Suppressor macrophage treated with lipopolysaccharide for 4 hours (primary cell): ENCODE measurements around the gene PTPRG.

Experiments used
- DNase-seq: peaks from one replicate; pipeline ENCODE4 v3.0.0-alpha.2; 2020

Gene PTPRG

GRCh38 chr3:62098646-62099365 is 537.4 kb downstream of the PTPRG start:
- no peak for DNase-seq

DNA sequence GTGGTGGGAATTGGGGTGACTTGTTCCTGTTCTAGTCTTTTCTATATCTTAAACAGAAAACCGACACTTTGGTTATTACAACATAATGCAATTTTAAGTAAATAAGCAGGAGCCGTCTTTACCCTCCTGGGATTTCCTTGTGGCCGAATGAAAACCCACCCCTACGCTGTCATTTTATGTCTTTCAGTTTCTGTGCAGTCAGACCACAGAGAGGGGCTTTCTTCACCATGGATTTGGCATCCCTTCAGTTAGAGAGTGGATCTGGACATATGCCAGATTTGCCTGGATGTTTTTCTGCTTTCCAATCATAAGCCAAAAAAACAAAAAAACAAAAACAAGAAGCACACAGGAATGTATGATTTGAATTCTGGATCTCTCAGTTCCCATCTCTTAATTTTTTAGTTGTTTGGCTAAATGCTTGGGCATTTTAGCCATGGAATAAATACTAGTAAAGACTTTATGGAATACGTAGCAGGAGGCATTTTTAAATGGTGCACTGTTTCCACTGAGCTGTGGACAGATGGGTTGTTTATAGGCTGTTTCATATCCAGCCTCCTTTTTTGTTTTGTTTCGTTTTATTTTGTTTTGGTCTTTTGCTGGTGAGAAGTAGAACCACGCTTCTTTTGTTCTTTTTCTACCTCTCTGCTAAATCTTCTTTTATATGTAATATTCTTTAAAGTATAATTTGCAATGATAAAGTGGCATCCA is 539.1 kb downstream of the PTPRG start:
- DNase-seq, result no peak

DNA sequence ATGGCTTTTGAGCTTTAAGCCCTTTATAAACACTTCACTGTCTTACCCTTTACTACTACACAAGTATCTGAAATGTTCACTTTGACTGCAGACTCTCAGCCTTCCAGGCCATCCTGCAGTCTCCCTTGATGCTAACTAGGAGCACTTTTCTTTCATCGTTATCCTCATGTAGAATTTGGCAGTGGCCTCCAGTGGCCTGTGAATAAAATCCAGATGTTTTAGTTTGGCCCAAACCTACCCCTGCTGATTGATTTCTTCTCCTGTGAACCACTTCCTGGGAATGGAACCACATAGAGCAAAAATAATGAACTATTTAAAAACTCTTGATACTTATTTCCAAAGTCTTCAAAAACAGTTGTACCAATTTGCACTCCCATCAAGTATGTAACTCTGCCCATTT is 540.1 kb downstream of the PTPRG start:
- no peak for DNase-seq

DNA sequence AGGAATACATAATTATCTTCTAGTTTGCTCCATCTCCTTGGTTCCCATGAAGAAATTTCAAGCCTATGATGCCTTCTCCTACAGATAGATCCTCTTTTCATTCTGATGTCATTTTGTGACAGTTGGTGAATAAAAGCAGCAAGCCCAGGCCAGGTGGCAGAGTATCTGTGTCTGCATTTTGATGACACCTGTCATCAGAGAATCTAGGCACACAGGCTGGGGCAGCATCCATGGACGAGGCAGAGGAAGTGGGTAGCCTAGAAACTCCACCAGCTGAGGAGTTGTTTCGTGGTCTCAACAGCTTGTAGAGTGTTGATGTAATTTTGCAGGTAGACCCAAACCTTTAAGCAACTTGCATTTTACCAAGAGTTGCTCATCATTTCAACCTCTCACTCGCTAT is 542.2 kb downstream of the PTPRG start:
- DNase-seq, result no peak

DNA sequence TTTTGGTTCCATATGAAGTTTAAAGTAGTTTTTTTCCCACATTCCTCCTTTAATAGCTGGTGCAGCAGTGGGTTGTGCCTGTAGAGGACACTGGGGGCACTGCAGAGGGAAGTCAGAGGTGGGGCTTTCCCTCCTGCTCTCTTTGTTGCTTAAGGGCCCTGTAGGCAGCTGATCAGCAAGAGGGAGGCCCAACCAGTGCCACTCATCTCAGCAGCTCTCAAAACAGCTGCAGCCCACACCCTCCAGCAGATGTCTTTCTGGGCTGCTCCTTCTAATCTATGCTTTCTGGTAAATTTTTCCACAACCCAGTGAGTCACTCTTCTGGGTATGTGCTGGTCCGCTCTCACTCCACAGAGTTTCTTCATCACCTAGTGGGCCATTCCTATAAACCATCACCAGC is 548.2 kb downstream of the PTPRG start:
- no peak for DNase-seq

DNA sequence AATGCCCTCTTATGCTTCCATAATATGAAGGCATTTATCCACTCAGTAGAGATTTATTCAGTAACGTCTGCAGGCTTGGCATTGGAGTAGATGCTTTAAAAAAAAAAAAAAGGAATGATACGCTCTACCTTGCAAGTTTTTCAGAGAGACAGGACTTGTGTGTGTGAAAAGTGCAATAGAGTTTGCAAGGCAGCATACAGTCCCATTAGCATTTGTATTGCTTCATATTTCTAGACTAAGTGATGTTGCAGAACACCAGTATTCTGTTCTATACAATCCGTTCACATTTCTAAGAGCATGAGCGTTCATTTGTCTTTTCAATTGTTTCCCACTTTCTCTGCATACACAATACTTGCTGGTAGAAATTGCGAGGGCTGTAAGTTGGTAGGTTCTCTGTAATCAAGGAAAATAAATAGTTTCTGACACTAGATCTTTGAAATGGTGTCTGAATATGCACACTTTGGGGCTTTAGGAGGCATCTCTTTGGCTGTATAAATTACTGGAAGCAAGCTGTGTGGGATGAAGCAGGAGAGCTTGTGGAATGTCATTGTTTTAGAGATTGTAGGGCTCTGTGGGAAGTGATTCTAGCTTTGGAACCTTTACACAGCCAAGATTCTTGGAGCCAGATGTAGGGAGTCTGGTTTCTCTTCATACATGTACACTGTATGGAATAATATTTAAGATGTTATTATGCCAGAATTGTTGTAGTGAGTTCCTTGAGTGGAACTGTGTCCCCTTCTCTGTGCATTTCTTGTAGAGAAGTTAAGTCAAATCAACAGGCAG is 549.3 kb downstream of the PTPRG start:
- no peak for DNase-seq

DNA sequence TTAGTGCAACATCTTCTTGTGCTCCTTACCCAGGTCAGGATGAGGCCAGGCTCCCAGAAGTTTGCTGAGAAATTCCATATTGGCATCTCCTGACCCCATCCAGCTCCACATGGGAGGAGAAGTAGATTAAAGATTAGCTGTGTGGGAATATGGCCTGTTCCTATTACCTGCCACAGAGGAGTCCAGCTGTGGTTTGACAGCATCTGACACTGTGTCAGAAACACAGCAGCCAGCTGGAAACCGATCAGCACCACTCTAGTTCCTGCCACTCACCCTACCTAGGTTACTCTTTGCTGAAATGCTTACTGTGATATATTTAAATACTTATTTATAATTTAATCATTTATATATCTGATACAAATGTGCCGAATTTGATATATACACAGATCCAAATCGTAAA is 551.7 kb downstream of the PTPRG start:
- no peak for DNase-seq

DNA sequence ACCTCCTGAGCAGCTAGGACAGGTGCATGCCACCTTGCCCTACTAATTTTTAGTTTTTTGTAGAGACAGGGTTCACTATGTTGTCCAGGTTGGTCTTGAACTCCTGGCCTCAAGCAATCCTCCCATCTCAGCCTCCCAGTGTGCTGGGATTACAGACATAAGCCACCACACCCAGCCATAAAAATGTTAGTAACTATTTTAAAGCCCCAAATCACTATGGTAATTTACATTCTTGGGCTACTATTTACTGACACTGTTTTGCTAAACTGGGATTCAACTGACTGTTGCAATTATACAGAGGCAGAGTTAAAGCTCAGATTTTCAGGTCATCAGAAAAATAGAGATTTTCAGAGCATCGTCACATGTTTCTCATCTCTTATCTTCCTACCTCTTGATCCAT is 553.4 kb downstream of the PTPRG start:
- DNase-seq, result no peak

DNA sequence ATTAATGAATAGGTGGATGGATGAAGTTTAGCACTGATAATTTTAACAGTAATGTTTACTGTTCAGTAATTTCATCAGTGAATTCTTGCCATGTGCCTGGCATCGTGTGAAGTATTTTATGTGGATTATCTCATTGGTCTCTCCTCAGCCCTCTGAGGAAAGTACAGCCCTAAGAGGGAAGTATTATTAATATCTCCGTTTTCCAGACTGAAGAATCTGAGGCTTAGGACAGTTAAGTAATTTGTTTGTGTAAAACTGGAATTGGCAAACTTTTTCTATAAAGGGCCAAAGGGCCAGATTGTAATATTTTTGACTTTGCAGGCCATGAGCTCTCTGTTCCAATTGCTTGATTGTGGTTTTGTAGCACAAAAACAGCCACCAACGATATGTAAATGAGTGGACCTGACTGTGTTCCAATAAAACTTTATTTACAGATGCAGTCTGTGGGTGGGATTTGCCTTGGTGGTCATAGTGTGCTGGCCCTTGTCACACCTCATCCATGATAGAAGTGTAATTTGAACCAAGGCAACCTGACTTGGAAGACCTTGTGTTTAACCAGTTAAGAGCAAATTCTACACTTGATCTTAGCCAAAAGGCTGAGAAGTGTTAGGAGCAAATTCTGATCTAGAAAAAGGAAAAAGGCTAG is 556.7 kb downstream of the PTPRG start:
- DNase-seq, result no peak

DNA sequence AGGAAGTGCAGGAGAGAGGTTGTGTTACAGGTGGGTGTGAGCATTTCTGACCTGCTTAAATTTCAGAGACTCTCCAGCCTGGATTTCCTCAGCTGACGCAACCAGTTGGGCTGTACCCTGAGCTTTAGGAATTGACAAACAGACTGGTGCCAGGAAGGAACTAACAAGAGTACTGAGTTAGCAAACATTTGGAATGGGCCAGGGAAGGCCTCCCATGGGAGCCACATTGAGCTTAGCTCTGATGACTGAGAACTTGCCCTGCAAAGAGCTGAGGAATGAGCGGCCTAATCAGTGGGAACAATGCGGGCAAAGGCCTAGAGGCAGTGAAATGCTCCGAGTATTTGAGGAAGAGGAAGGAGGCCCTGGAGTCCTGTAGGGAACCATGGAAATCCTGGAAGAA is 557.8 kb downstream of the PTPRG start:
- no peak for DNase-seq

GRCh38 chr3:62122819-62123218 is 561.4 kb downstream of the PTPRG start:
- DNase-seq, result no peak

- no peak for DNase-seq
Observed at GRCh38 chr3:62125380-62125779, 564.0 kb downstream of the PTPRG start.

DNA sequence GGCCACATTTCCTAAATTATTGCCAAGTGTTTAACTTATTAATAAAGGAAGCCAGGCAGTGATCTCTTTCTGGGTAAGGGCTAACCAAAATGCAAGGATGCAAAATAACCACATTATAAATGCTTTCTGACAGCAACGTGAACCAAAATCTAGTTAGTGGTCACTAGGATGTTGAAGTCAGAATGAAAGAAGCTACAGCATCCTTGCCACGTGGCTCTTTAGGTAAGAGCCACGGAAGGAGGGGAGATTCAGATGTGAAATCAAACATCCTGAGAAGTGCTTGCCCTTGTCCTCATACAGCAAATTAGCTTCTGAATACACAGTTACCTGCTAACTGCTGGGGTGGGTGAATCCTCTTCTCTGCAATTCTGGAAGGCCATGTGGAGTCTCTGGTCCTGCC is 565.7 kb downstream of the PTPRG start:
- no peak for DNase-seq

DNA sequence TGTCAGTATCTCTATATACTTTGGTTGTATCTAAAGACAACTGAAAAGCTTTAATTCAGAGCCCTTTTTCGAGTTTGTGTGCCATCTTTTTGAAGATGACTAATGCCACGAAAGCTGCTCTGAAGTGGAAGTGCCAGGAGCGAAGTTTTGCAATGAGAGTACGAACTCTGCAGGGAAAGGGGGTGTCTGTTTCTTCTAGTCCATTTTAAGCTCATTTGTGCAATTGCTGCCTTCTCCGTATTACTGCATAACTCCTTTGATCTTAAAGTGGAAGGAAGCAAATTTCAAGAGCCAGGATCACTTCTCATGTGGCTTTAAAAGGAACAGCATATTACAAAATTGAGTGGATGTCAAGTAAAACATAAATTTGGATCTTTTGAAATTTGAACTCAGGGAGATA is 566.7 kb downstream of the PTPRG start:
- no peak for DNase-seq

- no peak for DNase-seq
Observed at GRCh38 chr3:62128681-62129080, 567.3 kb downstream of the PTPRG start.

GRCh38 chr3:62131050-62131449 is 569.7 kb downstream of the PTPRG start:
- DNase-seq, result no peak

DNA sequence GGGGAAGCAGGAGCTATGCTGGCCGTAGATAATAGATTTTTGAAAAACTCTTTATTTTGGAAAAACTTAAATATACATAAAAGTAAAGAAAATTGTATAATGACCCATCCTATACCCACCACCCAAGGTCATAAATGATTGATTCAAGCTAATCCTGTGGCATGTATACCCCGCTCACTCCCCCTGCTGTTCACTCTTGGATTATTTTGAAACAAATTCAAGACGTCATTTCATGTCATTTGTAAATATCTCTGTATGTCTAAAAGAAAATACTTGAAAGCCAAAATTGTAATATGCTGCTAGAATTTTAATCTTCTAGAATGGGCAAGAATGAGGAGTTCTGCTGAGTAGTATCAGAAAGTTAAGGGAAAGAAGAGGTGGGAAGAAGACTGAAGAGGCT is 570.2 kb downstream of the PTPRG start:
- no peak for DNase-seq

DNA sequence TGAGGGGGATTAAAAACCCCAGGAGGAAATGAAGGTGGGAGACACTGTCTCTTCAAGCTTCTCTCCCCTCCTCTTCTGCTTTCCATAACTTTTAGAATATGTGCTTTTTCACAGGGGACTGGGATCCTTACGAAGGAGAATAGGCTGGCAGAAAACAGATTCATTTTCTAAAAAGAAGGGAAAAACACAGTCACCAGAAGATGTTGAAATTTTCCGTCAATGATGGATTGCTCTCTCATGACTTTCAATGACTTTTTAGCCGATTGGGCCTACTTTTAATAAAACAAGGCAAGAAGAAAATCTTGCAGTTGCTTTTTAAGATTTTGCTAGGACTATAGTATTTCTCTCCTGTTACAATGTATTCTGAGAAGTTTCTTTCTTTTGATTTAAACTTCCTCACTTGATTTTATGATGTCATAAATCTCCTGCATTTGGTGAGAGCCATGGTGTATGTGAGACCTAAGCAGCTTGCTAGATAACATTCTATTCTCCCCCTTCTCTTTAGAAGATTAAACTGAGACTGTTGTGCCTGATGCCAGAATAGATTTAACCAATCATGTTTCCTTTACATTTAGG is 570.7 kb downstream of the PTPRG start:
- DNase-seq, result no peak

DNA sequence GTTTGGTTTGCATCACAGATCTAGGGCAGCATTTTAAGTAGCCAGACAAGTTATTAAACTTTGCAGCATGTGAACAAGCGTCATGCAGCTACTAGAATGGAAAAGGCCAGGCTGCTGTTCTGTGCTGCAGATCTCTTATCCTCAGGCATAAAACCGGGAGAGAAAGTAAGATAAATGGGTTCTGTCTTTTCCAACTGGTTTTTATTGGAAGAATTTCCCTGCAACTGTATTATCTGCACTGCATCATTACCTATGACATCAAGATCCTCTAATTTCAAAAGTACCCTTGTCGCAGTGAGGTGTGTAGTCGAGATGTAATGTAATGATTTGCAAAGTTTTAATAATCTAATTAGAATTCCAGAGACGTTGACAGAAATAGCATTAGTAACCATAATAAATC is 571.6 kb downstream of the PTPRG start:
- no peak for DNase-seq

DNA sequence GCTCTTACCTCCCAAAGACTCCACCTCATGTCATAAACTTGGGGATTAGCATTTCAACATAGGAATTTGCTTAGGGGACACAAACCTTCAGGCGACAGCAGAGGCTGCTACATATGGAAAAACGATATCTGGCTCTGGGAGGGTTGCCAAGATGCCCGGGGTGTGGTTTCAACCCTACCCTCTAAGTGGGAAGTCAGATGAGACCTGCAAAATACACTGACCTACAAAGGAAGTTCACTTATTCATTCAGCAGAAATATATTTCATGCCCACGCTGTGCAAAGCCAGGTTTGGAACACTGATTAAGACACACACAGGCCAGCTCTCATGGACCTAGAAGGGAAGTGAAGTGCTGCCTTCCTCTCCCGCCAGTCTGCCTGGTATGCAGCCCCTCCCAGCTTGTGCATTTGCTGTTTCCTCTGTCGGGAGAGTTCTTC is 572.7 kb downstream of the PTPRG start:
- DNase-seq, result no peak

GRCh38 chr3:62135741-62136140 is 574.4 kb downstream of the PTPRG start:
- DNase-seq, result no peak

- no peak for DNase-seq
Observed at GRCh38 chr3:62139957-62140356, 578.6 kb downstream of the PTPRG start.
